Renal cortical epithelial cell (primary cell): Measurements from ENCODE around the gene ACAD11. TPM values are rescaled to one million over a fixed set of nuclear protein-coding genes. Genes with fewer than 3 reads are reported as not detected.
A peak's percentile ranks its signal among the peaks of the same experiment; 100 is the strongest.
"Not testable (repeated sequence)": the region's sequence is repeated elsewhere in the genome, so short reads cannot be mapped to it uniquely, and the experiment has no call there.

Experiments used
- DNase-seq: peaks from one replicate; pipeline ENCODE4 v3.0.0-alpha.2; 2011; ENCODE audit warnings: low read depth
- total RNA-seq: library from RNA; depleted of rRNA; stranded (reverse); fragments of >200 nt; gene quantifications from 2 replicates; pipeline ENCODE4 v1.2.3, GENCODE V29; 2014

The ACAD11 gene
- total RNA-seq, 1 donor from 2014 or later, result 81.0 TPM

- DNase-seq, result no peak
Measured at GRCh38 chr3:132652640-132653270, 6.9 kb downstream of the ACAD11 start.

GRCh38 chr3:132650153-132650552, 9.5 kb downstream of the ACAD11 start:
- no peak for DNase-seq

- no peak for DNase-seq
Measured at GRCh38 chr3:132645058-132645457, 14.6 kb downstream of the ACAD11 start.

- no peak for DNase-seq
Measured at GRCh38 chr3:132643366-132643765, 16.2 kb downstream of the ACAD11 start.

- no peak for DNase-seq
Measured at GRCh38 chr3:132642539-132642847, 17.1 kb downstream of the ACAD11 start.

GRCh38 chr3:132641837-132642538, 17.6 kb downstream of the ACAD11 start:
- DNase-seq, result peak; percentile 60

- not testable (repeated sequence) for DNase-seq
Measured at GRCh38 chr3:132641427-132641826, 18.2 kb downstream of the ACAD11 start.

- DNase-seq, result peak; percentile 65
Measured at GRCh38 chr3:132638706-132639105, 20.9 kb downstream of the ACAD11 start.

- DNase-seq, result peak; percentile 86
Measured at GRCh38 chr3:132637590-132637989, 22.0 kb downstream of the ACAD11 start.

GRCh38 chr3:132635052-132635451, 24.6 kb downstream of the ACAD11 start:
- DNase-seq, result no peak

- DNase-seq, result no peak
Measured at GRCh38 chr3:132630612-132631011, 29.0 kb downstream of the ACAD11 start.

- DNase-seq, result peak; percentile 23
Measured at GRCh38 chr3:132629928-132630327, 29.7 kb downstream of the ACAD11 start.

GRCh38 chr3:132628157-132628556, 31.5 kb downstream of the ACAD11 start:
- DNase-seq, result no peak

- no peak for DNase-seq
Measured at GRCh38 chr3:132626955-132627354, 32.7 kb downstream of the ACAD11 start.

GRCh38 chr3:132625613-132626012, 34.0 kb downstream of the ACAD11 start:
- DNase-seq, result no peak

GRCh38 chr3:132624790-132625189, 34.8 kb downstream of the ACAD11 start:
- DNase-seq, result no peak

- no peak for DNase-seq
Measured at GRCh38 chr3:132623646-132624045, 36.0 kb downstream of the ACAD11 start.

GRCh38 chr3:132622761-132623160, 36.8 kb downstream of the ACAD11 start:
- no peak for DNase-seq

GRCh38 chr3:132622148-132622547, 37.5 kb downstream of the ACAD11 start:
- no peak for DNase-seq

- DNase-seq, result no peak
Measured at GRCh38 chr3:132616780-132617179, 42.8 kb downstream of the ACAD11 start.

GRCh38 chr3:132615881-132616280, 43.7 kb downstream of the ACAD11 start:
- DNase-seq, result no peak

- DNase-seq, result not testable (repeated sequence)
Measured at GRCh38 chr3:132615301-132615700, 44.3 kb downstream of the ACAD11 start.

- DNase-seq, result not testable (repeated sequence)
Measured at GRCh38 chr3:132606620-132607019, 53.0 kb downstream of the ACAD11 start.

- DNase-seq, result no peak
Measured at GRCh38 chr3:132606085-132606484, 53.5 kb downstream of the ACAD11 start.
